HepG2 (cell line): Measurements from ENCODE around the gene OPA3. TPM values are rescaled to one million over a fixed set of nuclear protein-coding genes. Genes with fewer than 3 reads are reported as not detected.
A peak's percentile ranks its signal among the peaks of the same experiment; 100 is the strongest.

ENCODE experiments used
- CENPT ChIP-seq: sonication (generic); formaldehyde crosslinking; IDR thresholded peaks from 2 replicates; pipeline ENCODE4 v1.8.0; 2022; ENCODE audit warnings: low read depth, mild to moderate bottlenecking, moderate library complexity, missing genetic modification reagents
- DBP ChIP-seq: sonication (generic); formaldehyde crosslinking; IDR thresholded peaks from 2 replicates; pipeline ENCODE4 v1.4.0; 2020; ENCODE audit warnings: missing genetic modification reagents; ENCODE audit errors: not compliant biosample characterization
- HINFP ChIP-seq: sonication (generic); formaldehyde crosslinking; IDR thresholded peaks from 2 replicates; pipeline ENCODE4 v1.4.0; 2020; ENCODE audit warnings: low read depth, mild to moderate bottlenecking, missing genetic modification reagents
- HNRNPL ChIP-seq: fragments of 200-400 bp; formaldehyde crosslinking; IDR thresholded peaks from 2 replicates; pipeline ENCODE4 v1.6.1; 2017; ENCODE audit warnings: mild to moderate bottlenecking, low read depth, low read length
- KLF6 ChIP-seq: IDR thresholded peaks from 2 replicates; pipeline ENCODE4 v1.8.0; 2016; ENCODE audit warnings: missing biosample characterization, missing genetic modification reagents
- KLF9 ChIP-seq: IDR thresholded peaks from 2 replicates; pipeline ENCODE4 v1.6.1; 2016; ENCODE audit warnings: low read depth
- NPAS2 ChIP-seq: sonication (generic); formaldehyde crosslinking; IDR thresholded peaks from 2 replicates; pipeline ENCODE4 v1.8.0; 2022; ENCODE audit warnings: mild to moderate bottlenecking, missing genetic modification reagents, borderline replicate concordance
- POLR2G ChIP-seq: fragments of 200-400 bp; formaldehyde crosslinking; IDR thresholded peaks from 2 replicates; pipeline ENCODE4 v1.6.1; 2018; ENCODE audit warnings: mild to moderate bottlenecking, low read depth, low read length, moderate library complexity
- REPIN1 ChIP-seq: sonication (generic); formaldehyde crosslinking; IDR thresholded peaks from 2 replicates; pipeline ENCODE4 v1.8.0; 2022; ENCODE audit warnings: missing genetic modification reagents, low read depth, mild to moderate bottlenecking, borderline replicate concordance
- REST ChIP-seq, 2 experiments: IDR thresholded peaks; 2 replicates each; pipeline ENCODE4 v1.6.1; 2011 to 2012; ENCODE audit warnings: low read length in 2 of 2, borderline replicate concordance in 1 of 2, low read depth in 1 of 2, mild to moderate bottlenecking in 1 of 2, moderate library complexity in 1 of 2
- RXRB ChIP-seq: IDR thresholded peaks from 2 replicates; pipeline ENCODE4 v1.6.1; 2016; ENCODE audit warnings: borderline replicate concordance, missing genetic modification reagents, missing compliant biosample characterization
- TIGD3 ChIP-seq: sonication (generic); formaldehyde crosslinking; IDR thresholded peaks from 2 replicates; pipeline ENCODE4 v1.5.1; 2020; ENCODE audit warnings: mild to moderate bottlenecking, missing genetic modification reagents, borderline replicate concordance
- ZNF530 ChIP-seq: sonication (generic); formaldehyde crosslinking; IDR thresholded peaks from 2 replicates; pipeline ENCODE4 v1.5.0; 2020; ENCODE audit warnings: low read depth, mild to moderate bottlenecking, missing genetic modification reagents
- ZNF652 ChIP-seq: IDR thresholded peaks from 2 replicates; pipeline ENCODE4 v1.6.1; 2016; ENCODE audit warnings: low read depth, borderline replicate concordance
- ZNF784 ChIP-seq: sonication (generic); formaldehyde crosslinking; IDR thresholded peaks from 2 replicates; pipeline ENCODE4 v1.5.1; 2020; ENCODE audit warnings: missing genetic modification reagents, mild to moderate bottlenecking, borderline replicate concordance
- polyA plus RNA-seq, 8 experiments: library from polyadenylated mRNA; depleted of rRNA in 3 of 8; stranded (reverse) in 7 of 8; unstranded in 1 of 8; fragments of >200 nt; fragmentation: Illumina TruSeq in 4 of 8; extraction: Trizol in 4 of 8; gene quantifications; 2 replicates each; pipeline versions ENCODE4 v1.2.1 to v1.2.3, GENCODE V29; 2011 to 2016; ENCODE audit warnings: low read depth in 4 of 8, missing spikeins in 1 of 8, mixed read lengths in 1 of 8; ENCODE audit not compliant: insufficient read depth in 1 of 8
- total RNA-seq, 5 experiments: library from RNA; depleted of rRNA; stranded (reverse); fragments of >200 nt; fragmentation: Illumina TruSeq; extraction: Trizol; gene quantifications; 2 replicates each; pipeline ENCODE4 v1.2.3, GENCODE V29; 2016; ENCODE audit warnings: low read depth in 1 of 5
- TF ChIP-seq, protein P1 (sequence below): IDR thresholded peaks from 2 replicates; pipeline ENCODE4 v1.6.1; 2016; ENCODE audit warnings: low read depth, control low read depth

OPA3 gene
- total and polyA plus RNA-seq, 2 of the 13 experiments (the other 11 are each of a cell fraction or from before 2014, with no cell fraction given) = 8.3 to 17.7 TPM

DNA sequence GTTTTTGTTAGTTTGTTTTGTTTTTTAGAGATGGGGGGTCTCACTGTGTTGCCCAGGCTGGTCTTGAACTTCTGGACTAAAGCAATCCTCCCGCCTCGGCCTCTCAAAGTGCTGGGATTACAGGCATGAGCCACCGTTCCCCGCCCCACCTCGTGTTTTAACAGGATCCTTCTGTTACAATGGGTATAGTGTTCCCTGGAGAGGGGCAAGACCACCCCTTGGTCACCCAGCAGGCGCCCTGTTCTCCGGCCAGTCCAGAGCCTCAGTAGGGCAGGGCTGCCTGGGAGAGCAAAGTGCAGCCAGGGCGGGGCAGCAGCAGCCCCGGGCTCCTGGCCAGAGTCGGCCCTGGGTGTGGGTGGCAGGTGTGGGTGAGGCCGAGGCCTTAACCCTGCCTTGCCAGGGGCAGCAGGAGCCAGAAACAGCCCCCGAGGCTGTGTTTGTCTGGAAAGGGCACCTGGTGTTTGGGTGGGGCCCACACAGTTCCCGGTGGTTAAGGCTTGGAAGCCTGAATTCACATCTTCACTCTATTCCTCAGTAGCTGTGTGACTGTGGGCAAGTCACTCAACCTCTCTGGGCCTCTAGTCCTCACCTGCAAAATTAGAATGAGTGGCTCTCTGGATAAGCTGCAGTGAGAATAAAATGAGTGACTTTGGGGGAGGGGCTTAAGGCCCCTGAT, 70.1 kb downstream of the OPA3 start (continued):
- TF ChIP-seq, protein P1, sequence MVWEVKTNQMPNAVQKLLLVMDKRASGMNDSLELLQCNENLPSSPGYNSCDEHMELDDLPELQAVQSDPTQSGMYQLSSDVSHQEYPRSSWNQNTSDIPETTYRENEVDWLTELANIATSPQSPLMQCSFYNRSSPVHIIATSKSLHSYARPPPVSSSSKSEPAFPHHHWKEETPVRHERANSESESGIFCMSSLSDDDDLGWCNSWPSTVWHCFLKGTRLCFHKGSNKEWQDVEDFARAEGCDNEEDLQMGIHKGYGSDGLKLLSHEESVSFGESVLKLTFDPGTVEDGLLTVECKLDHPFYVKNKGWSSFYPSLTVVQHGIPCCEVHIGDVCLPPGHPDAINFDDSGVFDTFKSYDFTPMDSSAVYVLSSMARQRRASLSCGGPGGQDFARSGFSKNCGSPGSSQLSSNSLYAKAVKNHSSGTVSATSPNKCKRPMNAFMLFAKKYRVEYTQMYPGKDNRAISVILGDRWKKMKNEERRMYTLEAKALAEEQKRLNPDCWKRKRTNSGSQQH (CRISPR knock-in tag) = no peak
- TF ChIP-seq CENPT (CRISPR knock-in tag) (no peak), POLR2G (no peak), KLF9 (CRISPR knock-in tag) (no peak), ZNF784 (no peak), DBP (CRISPR knock-in tag) (no peak), NPAS2 (CRISPR knock-in tag) (no peak), ZNF530 (CRISPR knock-in tag) (no peak), KLF6 (no peak), RXRB (CRISPR knock-in tag) (peak; percentile 59; the same call in 1 of the 2 replicates), HNRNPL (peak; percentile 98), REPIN1 (CRISPR knock-in tag) (peak; percentile 63; the same call in 1 of the 2 replicates), TIGD3 (CRISPR knock-in tag) (no peak), ZNF652 (CRISPR knock-in tag) (peak; percentile 92), REST (IDR thresholded peaks at IDR 0.05; ENCODE audit: borderline replicate concordance in 1 of 2, low read depth in 1 of 2, low read length in 2 of 2) (no peak), HINFP (CRISPR knock-in tag) (no peak)
